ENCODE data around the gene CRYBG2.
A peak's percentile ranks its signal among the peaks of the same experiment; 100 is the strongest.

The CRYBG2 gene

DNA sequence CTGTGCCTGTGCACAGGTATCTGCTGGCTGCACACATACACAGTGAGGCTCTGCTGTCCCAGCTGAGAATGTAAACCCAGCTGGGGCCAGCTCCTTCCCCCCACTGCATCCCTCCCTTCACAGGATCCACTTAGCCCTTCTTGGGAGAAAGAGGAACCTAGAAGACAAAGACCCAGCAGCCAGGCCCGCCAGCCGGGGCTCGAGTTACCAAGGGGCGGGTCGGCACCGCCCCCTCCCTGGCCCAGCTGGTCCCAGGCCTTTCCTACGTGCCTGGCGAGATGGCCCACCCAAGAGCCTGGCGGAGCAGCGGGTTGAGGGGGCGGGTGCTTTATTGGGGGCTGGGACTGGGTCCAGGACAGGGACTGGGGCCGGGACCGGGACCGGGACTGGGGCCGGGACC, 72.0 kb downstream of the CRYBG2 start:
- DNase-seq: no peak

DNA sequence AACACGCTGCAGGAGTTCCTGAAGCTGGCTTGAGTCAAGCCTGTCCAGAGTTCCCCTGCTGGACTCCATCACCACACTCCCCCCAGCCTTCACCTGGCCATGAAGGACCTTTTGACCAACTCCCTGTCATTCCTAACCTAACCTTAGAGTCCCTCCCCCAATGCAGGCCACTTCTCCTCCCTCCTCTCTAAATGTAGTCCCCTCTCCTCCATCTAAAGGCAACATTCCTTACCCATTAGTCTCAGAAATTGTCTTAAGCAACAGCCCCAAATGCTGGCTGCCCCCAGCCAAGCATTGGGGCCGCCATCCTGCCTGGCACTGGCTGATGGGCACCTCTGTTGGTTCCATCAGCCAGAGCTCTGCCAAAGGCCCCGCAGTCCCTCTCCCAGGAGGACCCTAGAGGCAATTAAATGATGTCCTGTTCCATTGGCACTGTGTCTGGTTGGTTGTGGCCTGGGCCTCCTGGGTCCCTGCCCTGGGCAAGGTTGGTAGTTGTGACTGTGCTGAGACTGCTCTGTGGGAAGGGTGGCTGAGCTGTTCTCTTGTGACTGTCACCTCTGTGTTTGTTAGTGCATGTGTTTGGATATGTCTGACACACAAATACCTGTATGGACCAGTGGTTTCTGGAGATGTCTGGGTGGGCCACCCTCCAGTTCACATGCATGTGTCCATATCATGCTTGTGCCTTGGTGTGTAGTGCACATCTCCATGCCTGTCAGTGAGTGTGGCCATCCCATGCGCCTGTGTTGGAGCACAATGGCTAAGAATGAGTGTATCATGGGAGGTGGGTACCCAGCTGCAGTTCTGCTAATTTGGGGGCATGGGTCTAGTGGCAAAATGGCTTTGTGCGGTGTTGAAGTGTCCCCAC, 72.6 kb downstream of the CRYBG2 start:
- DNase-seq: no peak

DNA sequence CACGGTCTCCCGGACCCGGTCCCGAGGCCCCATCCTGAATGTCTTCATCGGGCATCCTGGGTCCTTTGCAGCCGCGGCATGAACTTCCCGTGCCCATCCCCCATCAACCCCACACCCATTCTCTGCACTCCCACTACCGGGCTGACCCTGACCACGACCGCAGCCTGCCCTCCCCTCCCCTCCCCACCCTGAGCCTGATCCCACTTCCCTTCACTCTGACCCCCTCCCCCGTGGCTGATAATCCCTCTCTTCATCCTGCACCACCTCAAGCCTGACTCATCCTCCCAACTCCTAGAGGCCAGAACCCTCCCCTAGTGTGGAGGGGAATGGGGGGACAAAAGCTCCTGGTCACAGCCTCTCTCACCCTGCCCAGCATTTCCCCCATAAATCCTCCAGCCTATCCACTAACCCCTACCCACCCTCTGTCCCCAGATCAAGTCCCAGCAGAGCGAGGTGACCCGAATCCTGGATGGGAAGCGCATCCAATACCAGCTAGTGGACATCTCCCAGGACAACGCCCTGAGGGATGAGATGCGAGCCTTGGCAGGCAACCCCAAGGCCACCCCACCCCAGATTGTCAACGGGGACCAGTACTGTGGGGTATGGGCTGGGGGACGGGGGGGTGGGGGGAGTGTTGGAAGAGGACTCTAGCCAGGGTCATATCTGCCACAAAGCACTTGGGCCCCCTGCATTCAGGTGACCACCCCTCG, 73.4 kb downstream of the CRYBG2 start:
- DNase-seq: peak in 5 of 58 donors; percentile 31 to 53 (median 49)

- DNase-seq: peak in 57 of 58 donors; percentile 30 to 88 (median 77)
These were observed 74.2 kb downstream of the CRYBG2 start, which contains the start of gene SH3BGRL3 for GRCh38 chr1:26279456-26280332. SH3BGRL3 (plus strand) TSS chr1:26280086; CDS start chr1:26280156, 70 bp downstream.

DNA sequence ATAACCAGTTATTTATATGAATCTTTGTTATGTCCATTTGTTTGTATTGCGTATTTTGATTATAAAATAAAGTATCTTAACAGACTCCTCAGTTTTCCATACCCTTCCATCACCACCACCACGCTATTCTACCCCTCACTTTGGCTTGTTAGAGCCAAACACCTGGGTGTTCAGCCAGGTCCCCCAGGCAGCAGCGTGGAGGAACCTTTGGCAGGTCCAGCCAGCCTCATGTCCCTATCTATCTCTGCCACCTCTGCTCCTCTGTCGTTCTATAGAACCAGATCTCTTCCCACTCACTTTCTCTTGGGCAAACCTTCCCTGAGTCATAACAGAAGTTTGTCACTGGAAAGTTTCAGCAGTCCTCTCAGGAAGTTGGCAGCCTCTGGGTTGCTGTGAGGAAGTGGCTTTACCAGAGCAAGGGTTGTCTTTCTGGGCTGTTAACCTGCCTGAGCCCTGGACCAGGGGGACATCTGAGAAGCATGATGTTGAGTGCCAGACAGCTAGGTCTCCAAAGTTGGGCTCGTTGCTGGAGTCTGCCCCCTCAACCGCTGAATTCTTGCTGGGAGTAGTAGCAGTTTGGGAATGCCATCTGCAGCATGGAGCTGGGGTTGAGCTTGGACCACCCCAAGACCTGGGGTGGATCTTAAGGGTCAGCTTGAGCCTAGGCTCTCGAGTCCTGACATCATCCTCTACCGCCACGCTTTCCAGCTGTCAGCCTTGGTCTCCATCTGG, 75.0 kb downstream of the CRYBG2 start:
- DNase-seq: peak in 3 of 58 donors; percentile 26 to 48 (median 35)

DNA sequence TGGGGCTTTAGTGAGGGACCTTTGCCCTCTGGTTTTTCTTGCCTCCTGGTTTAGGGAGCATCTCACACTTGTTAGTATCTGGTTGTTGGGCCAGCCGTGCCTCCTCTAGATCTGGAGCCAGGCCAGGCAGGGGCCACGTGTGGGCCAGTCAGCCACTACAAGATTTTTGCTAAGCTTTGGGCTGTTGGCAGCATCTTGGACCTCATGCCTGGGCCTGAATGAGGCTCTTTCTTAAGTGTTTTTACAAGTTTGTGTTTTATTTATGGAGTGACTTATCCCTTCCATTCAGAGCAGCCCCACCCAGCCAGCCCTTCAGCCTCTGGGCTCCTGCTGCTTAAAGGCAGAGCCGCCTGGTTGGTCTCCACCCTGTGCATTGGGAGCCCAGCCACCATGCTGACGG, 75.6 kb downstream of the CRYBG2 start:
- DNase-seq: peak in 13 of 58 donors; percentile 16 to 64 (median 24)

- DNase-seq: no peak
These were observed 76.2 kb downstream of the CRYBG2 start for GRCh38 chr1:26277719-26278118.

GRCh38 chr1:26277261-26277661, 76.7 kb downstream of the CRYBG2 start:
- no peak for DNase-seq

DNA sequence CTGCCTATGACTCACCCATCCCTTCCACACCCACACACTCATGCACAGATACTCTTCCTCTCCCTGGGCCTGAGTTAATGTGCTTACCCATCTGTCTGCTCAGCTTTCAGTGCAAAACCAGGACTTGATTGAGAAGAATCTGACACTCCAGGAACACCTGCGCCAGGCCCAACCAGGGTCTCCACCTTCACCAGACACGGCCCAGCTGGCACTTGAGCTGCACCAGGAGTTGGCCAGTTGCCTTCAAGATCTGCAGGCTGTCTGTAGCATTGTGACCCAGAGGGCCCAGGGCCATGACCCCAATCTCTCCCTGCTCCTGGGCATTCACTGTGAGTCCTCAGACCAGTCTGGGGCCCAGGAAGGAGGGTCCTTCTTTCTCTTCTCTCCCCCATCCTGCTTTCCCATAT, 77.5 kb downstream of the CRYBG2 start:
- DNase-seq: peak in 2 of 58 donors; percentile 29 to 84

DNA sequence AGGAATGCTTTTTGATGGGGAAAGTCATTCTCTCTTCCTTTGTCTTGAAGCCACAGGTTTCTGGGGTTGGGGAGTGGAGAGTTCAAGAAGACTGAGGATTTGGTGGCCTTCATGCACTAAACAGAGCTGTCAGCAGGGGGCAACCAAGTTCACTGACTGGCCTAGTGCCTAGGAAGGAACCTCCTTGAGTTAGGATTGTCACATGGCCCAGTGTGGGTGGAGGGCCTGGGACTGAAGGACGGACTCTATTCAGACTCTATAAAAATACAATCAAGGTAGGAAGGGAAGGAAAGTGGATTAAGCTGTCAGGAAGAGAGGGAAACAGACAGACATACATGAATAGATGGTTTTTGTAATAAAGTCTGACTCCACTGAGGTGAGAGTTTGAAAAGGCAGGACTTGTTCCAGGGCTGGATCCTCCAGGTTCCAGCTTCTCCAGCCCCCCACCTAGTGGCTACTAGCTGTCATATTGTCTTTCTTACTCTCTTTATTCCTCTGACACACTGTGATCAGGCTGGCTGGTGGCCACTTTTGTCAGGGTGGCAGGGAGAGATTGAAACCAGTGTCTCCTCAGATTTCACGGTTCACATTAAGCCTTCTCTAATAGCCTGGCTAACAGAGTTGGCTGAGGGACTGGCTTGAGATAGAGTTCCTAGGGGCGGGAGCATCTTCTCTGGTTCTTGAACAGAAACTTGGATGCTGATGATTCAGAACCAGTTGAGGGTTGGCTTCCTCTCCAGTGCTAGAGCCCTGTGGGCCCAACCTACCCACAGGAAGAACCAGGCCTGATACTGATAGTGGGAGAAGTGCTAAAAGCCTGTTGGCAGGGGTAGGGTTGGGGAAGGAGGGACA, 78.1 kb downstream of the CRYBG2 start:
- peak in 54 of 58 donors; percentile 23 to 87 (median 66) for DNase-seq

- DNase-seq: peak in 1 of 58 donors; percentile 28
These were observed 79.0 kb downstream of the CRYBG2 start for GRCh38 chr1:26274801-26275425.

Data from anterior cingulate cortex (tissue), 58 donors.